ENCODE measurements around the gene NHLRC4. TPM values are rescaled to one million over a fixed set of nuclear protein-coding genes. Genes with fewer than 3 reads are reported as not detected.

The NHLRC4 gene
- total and polyA plus RNA-seq, 2 of the 8 experiments (the other 6 are each of a cell fraction or from before 2014, with no cell fraction given): 0.60 to 0.76 TPM

GRCh38 chr16:576197-576822, 9.5 kb downstream of the NHLRC4 start:
- no peak overlapping the region for H3K4me3 ChIP-seq (ENCODE audit: extremely low read depth in 1 of 4, insufficient read depth in 2 of 4, low read depth in 3 of 4, low read length in 4 of 4)
- no peak overlapping the region for H3K56ac ChIP-seq (replicated peaks; ENCODE audit: insufficient read length, low read depth, low read length)
- H3K36me3 ChIP-seq (ENCODE audit: control insufficient read depth in 2 of 4, insufficient read depth in 4 of 4, low read length in 3 of 4): peaks cover 0 to 16% (median 0%) of the 10 kb centered on the region in 4 experiments; a peak in 3 of 8 replicates
- H3K9me3 ChIP-seq (ENCODE audit: insufficient read depth in 2 of 2, low read depth in 1 of 2, low read length in 1 of 2): no peaks in the 10 kb centered on the region
- H2BK20ac ChIP-seq (ENCODE audit: low read length): no peak overlapping the region
- no peaks in the 10 kb centered on the region for H3K27me3 ChIP-seq (replicated peaks in 1 of 4; ENCODE audit: control insufficient read depth in 3 of 4, extremely low read depth in 1 of 4, insufficient read depth in 3 of 4, low read length in 3 of 4)
- no peak overlapping the region for H2AFZ ChIP-seq (ENCODE audit: low read length)
- H2BK15ac ChIP-seq (ENCODE audit: low read length): no peak overlapping the region
- H4K5ac ChIP-seq (ENCODE audit: insufficient read length, low read depth, low read length): no peak overlapping the region
- H3K18ac ChIP-seq (ENCODE audit: extremely low read depth, low read length): no peak overlapping the region
- H3K14ac ChIP-seq (ENCODE audit: insufficient read length): no peak overlapping the region
- H3K23ac ChIP-seq (ENCODE audit: insufficient read length): no peak overlapping the region
- H3K9ac ChIP-seq (replicated peaks in 1 of 4; ENCODE audit: extremely low read depth in 1 of 4, low read depth in 3 of 4, low read length in 3 of 4): no peak overlapping the region
- no peaks in the 10 kb centered on the region; a peak in 1 of 4 replicates for H3K79me2 ChIP-seq (ENCODE audit: control insufficient read depth in 1 of 2, insufficient read depth in 2 of 2, low read length in 2 of 2)
- TF ChIP-seq TBP (IDR thresholded peaks at IDR 0.05; ENCODE audit: low read depth, low read length): no peak
- H4K8ac ChIP-seq (ENCODE audit: extremely low read depth, insufficient read depth, low read length): no peak overlapping the region
- ChIA-PET CTCF (ENCODE audit: partially characterized antibody) (interaction anchor here (0.6 to 4.8 kb wide), 26 partner anchors 9 to 214 kb away, joined by 3 to 30 read pairs (median 3); partner anchors contain the start of genes NHLRC4 and RAB40C), POLR2A (ENCODE audit: partially characterized antibody) (interaction anchor here (0.7 to 1.5 kb wide), 11 partner anchors 9 to 193 kb away, joined by 3 to 6 read pairs (median 4); partner anchors contain the start of genes NHLRC4, RHOT2 and WFIKKN1)
- no peak overlapping the region for H3K4me2 ChIP-seq (ENCODE audit: insufficient read depth in 1 of 2, low read depth in 2 of 2, low read length in 2 of 2)
- H2AK5ac ChIP-seq (ENCODE audit: low read depth, low read length): no peak overlapping the region
- H3K4me1 ChIP-seq (replicated peaks in 1 of 4; ENCODE audit: control insufficient read depth in 3 of 4, insufficient read depth in 4 of 4, low read length in 3 of 4): peaks cover 0 to 3% (median 1%) of the 10 kb centered on the region in 4 experiments; a peak in 4 of 7 replicates
- WGBS, 2 experiments (ENCODE audit: extremely low coverage in 1 of 2, insufficient coverage in 1 of 2, insufficient read length in 1 of 2, insufficient replicate concordance in 2 of 2, low coverage in 1 of 2, low lambda C conversion rate in 2 of 2, missing lambda C conversion rate in 1 of 2): 82% methylated on average over 21 of the region's 21 CpGs; no CpG with 5 or more reads in 1 of the 2 experiments
- no peak overlapping the region for H4K91ac ChIP-seq (replicated peaks; ENCODE audit: insufficient read length, low read length)
- H4K20me1 ChIP-seq (replicated peaks in 1 of 2; ENCODE audit: control insufficient read depth in 1 of 2, insufficient read depth in 2 of 2, low read length in 2 of 2): peaks cover 0 to 16% of the 10 kb centered on the region in 2 experiments
- FAIRE-seq: no peak
- no peaks in the 10 kb centered on the region for H3K23me2 ChIP-seq (ENCODE audit: low read depth, low read length)
- H2BK120ac ChIP-seq (replicated peaks; ENCODE audit: low read depth, low read length): no peak overlapping the region
- no peaks in the 10 kb centered on the region; the same call in none of the 2 replicates for H3K79me1 ChIP-seq (ENCODE audit: low read depth, low read length)
- H2BK5ac ChIP-seq (ENCODE audit: low read depth, low read length): no peak overlapping the region
- H3K4ac ChIP-seq (replicated peaks; ENCODE audit: insufficient read length, low read depth, low read length): no peak overlapping the region
- DNase-seq (ENCODE audit: low read depth in 1 of 2, low spot score in 2 of 2): no peak
- no peak overlapping the region for H2BK12ac ChIP-seq (ENCODE audit: low read depth, low read length)
- H3K27ac ChIP-seq (ENCODE audit: low read depth, low read length): no peak overlapping the region

Measured in H1 (cell line).